ENCODE data around the gene VRK3. TPM values are rescaled to one million over a fixed set of nuclear protein-coding genes. Genes with fewer than 3 reads are reported as not detected.

The VRK3 gene
- polyA plus RNA-seq, 1 of the 3 experiments (the other 2 are of a cell fraction): 30.3 TPM

Other genes starting within 250 kb of the VRK3 start
- 23.7 and 29.9 TPM in 2 replicates for gene FUZ, start 212.1 kb downstream of the VRK3 start, polyA plus RNA-seq (2012; rRNA removed)
- gene MED25, start 207.1 kb downstream of the VRK3 start, polyA plus RNA-seq (2012; rRNA removed): 15.7 and 30.2 TPM in 2 replicates
- gene PTOV1, start 174.2 kb downstream of the VRK3 start, polyA plus RNA-seq (2012; rRNA removed): 56.1 and 95.0 TPM in 2 replicates
- gene PNKP, start 157.8 kb downstream of the VRK3 start, polyA plus RNA-seq (2012; rRNA removed): 45.5 and 52.0 TPM in 2 replicates
- gene AKT1S1, start 148.0 kb downstream of the VRK3 start, polyA plus RNA-seq (2012; rRNA removed): 56.7 and 63.7 TPM in 2 replicates
- 27.3 and 28.3 TPM in 2 replicates for gene TBC1D17, start 147.7 kb downstream of the VRK3 start, polyA plus RNA-seq (2012; rRNA removed)
- 0.35 and 0.50 TPM in 2 replicates for gene IL4I1, start 128.5 kb downstream of the VRK3 start, polyA plus RNA-seq (2012; rRNA removed)
- 11.1 and 11.7 TPM in 2 replicates for gene ATF5, start 96.2 kb downstream of the VRK3 start, polyA plus RNA-seq (2012; rRNA removed)
- gene NUP62, start 95.9 kb downstream of the VRK3 start, polyA plus RNA-seq (2012; rRNA removed): 14.6 and 16.2 TPM in 2 replicates
- gene SIGLEC11, start 64.2 kb downstream of the VRK3 start, polyA plus RNA-seq (2012; rRNA removed): not detected in 2 replicates
- gene ZNF473, start 633 bp upstream of the VRK3 start, polyA plus RNA-seq (2012; rRNA removed): 5.4 and 5.9 TPM in 2 replicates
- not detected in 2 replicates for gene IZUMO2, start 137.9 kb upstream of the VRK3 start, polyA plus RNA-seq (2012; rRNA removed)
- gene MYH14, start 178.2 kb upstream of the VRK3 start, polyA plus RNA-seq (2012; rRNA removed): 0.02 TPM in 1 of 2 replicates, not detected in the other

All from SK-N-SH (cell line).